OCI-LY1 (cell line): ENCODE data around the gene CKAP2L.

Experiments used
- CTCF ChIP-seq: fragments of 200-600 bp; sonication (generic), shearing (Covaris generic); IDR thresholded peaks from 2 replicates; pipeline ENCODE4 v1.5.1; 2017; ENCODE audit warnings: mild to moderate bottlenecking, antibody characterized with exemption, low read length, moderate library complexity, mixed read lengths
- EZH2 ChIP-seq: fragments of 200-600 bp; sonication (generic), shearing (Covaris generic); IDR thresholded peaks from 2 replicates; pipeline ENCODE4 v1.8.0; 2017; ENCODE audit warnings: borderline replicate concordance, mixed run types, mild to moderate bottlenecking, antibody characterized with exemption, low read length, moderate library complexity, mixed read lengths

GRCh38 chr2:112795774-112796173 is 31.4 kb upstream of the CKAP2L start:
- TF ChIP-seq CTCF: no peak
- no peak for TF ChIP-seq EZH2
